OCI-LY7 (cell line): ENCODE measurements around the gene GSK3A. TPM values are rescaled to one million over a fixed set of nuclear protein-coding genes. Genes with fewer than 3 reads are reported as not detected.

Experiments used
- BruUV-seq: library from RNA; stranded (reverse); fragments of 400-500 nt; replicated peaks from 2 replicates; lab custom pipeline; 2021; lab: Mats Ljungman, UMichigan
- CTCF ChIA-PET: fragments of 300-600 bp; sonication (Branson Sonifier 250); formaldehyde crosslinking; loops from one replicate; lab custom pipeline; 2022; ENCODE audit warnings: antibody characterized with exemption; ENCODE audit not compliant: unreplicated experiment; lab: Charles Lee
- POLR2A ChIA-PET: fragments of 300-600 bp; sonication (Branson Sonifier 250); formaldehyde crosslinking; loops from one replicate; lab custom pipeline; 2022; ENCODE audit warnings: antibody characterized with exemption; lab: Charles Lee
- DNase-seq: peaks from one replicate; pipeline ENCODE4 v3.0.0-alpha.2; 2015; ENCODE audit warnings: low spot score
- H2AFZ ChIP-seq: fragments of 200-600 bp; sonication (generic), shearing (Covaris generic); 2 replicates; pipeline ENCODE4 v1.6.1; 2014; ENCODE audit warnings: mild to moderate bottlenecking, antibody characterized with exemption, low read length, moderate library complexity
- H3K27ac ChIP-seq: fragments of 200-600 bp; sonication (generic); 2 replicates; pipeline ENCODE4 v1.5.1; 2014; ENCODE audit warnings: mixed run types, low read depth, mild to moderate bottlenecking, moderate library complexity, low read length, inconsistent platforms; ENCODE audit not compliant: poor library complexity, severe bottlenecking
- H3K36me3 ChIP-seq: fragments of 200-600 bp; sonication (generic); 2 replicates; pipeline ENCODE4 v1.6.1; 2014; ENCODE audit warnings: mild to moderate bottlenecking, antibody characterized with exemption, low read length, moderate library complexity, mixed read lengths; ENCODE audit not compliant: insufficient read depth
- H3K4me1 ChIP-seq: fragments of 200-600 bp; sonication (generic); 2 replicates; pipeline ENCODE4 v1.5.1; 2014; ENCODE audit warnings: mild to moderate bottlenecking, low read length; ENCODE audit not compliant: insufficient read depth, poor library complexity, severe bottlenecking
- H3K4me2 ChIP-seq: fragments of 200-600 bp; sonication (generic); 2 replicates; pipeline ENCODE4 v1.6.1; 2014; ENCODE audit warnings: mild to moderate bottlenecking, low read length
- H3K4me3 ChIP-seq: fragments of 200-600 bp; sonication (generic); 2 replicates; pipeline ENCODE4 v1.5.1; 2014; ENCODE audit warnings: mild to moderate bottlenecking, low read depth, low read length; ENCODE audit not compliant: poor library complexity, severe bottlenecking
- H3K79me2 ChIP-seq: fragments of 200-600 bp; sonication (generic); 2 replicates; pipeline ENCODE4 v1.6.1; 2016; ENCODE audit warnings: low read depth, mild to moderate bottlenecking, low read length, moderate library complexity, mixed read lengths; ENCODE audit not compliant: insufficient read depth
- H3K9me2 ChIP-seq: fragments of 200-600 bp; sonication (generic); 2 replicates; pipeline ENCODE4 v1.6.1; 2016; ENCODE audit warnings: mild to moderate bottlenecking, low read length, mixed read lengths; ENCODE audit not compliant: insufficient read depth
- H3K9me3 ChIP-seq: fragments of 200-600 bp; sonication (generic); 2 replicates; pipeline ENCODE4 v1.6.1; 2014; ENCODE audit warnings: mild to moderate bottlenecking, mixed run types, low read length, mixed read lengths
- H4K20me1 ChIP-seq: fragments of 200-600 bp; sonication (generic); 2 replicates; pipeline ENCODE4 v1.6.1; 2014; ENCODE audit warnings: mild to moderate bottlenecking, antibody characterized with exemption, low read length, moderate library complexity, mixed read lengths; ENCODE audit not compliant: insufficient read depth
- CTCF ChIP-seq: fragments of 200-600 bp; sonication (generic); conservative IDR thresholded peaks from 2 replicates; pipeline ENCODE4 v1.5.1; 2014; ENCODE audit warnings: mild to moderate bottlenecking, antibody characterized with exemption, low read length, moderate library complexity, mixed read lengths
- EZH2phosphoT487 ChIP-seq: fragments of 200-600 bp; sonication (generic); IDR thresholded peaks from 2 replicates; pipeline ENCODE4 v1.6.1; 2018; ENCODE audit warnings: low read depth, borderline replicate concordance, mild to moderate bottlenecking, mixed run types, antibody characterized with exemption, low read length, moderate library complexity, mixed read lengths
- intact Hi-C: fragments of 100-400 bp; cut with micrococcal nuclease; formaldehyde crosslinking; loops from one replicate; pipeline ENCODE4 v1.10.0; 2022; ENCODE audit not compliant: unreplicated experiment
- total RNA-seq, 2 experiments: library from RNA; depleted of rRNA in 1 of 2; stranded (reverse); fragments of >200 nt in 1 of 2; shearing (Covaris generic) in 1 of 2; gene quantifications; 2 replicates each; pipeline ENCODE4 v1.2.3, GENCODE V29; 2014 to 2022

The GSK3A gene
- total RNA-seq, 2 experiments from 2014 or later: 20.9 to 29.2 TPM

- H3K4me2 ChIP-seq: no peak overlapping the region
- H3K4me1 ChIP-seq: peaks cover 23% of the 10 kb centered on the region
- ChIA-PET POLR2A (no interaction called here), CTCF (no interaction called here)
- H2AFZ ChIP-seq: no peak overlapping the region
- no peaks in the 10 kb centered on the region for H3K9me3 ChIP-seq
- no peaks in the 10 kb centered on the region for H3K9me2 ChIP-seq
- no peak overlapping the region for H3K27ac ChIP-seq
- TF ChIP-seq CTCF (no peak), EZH2phosphoT487 (no peak)
- intact Hi-C loops: no loop called here
- 0 out of 2 replicates have a peak, but pooled peaks cover 8% of the 10 kb centered on the region for H3K36me3 ChIP-seq
- BruUV-seq: no TSS peak
- no peak overlapping the region for H3K4me3 ChIP-seq
- H3K79me2 ChIP-seq: peaks cover 9% of the 10 kb centered on the region; the same call in 1 of the 2 replicates
- no peak for DNase-seq
- no peaks in the 10 kb centered on the region for H4K20me1 ChIP-seq
These were observed 30.6 kb upstream of the GSK3A start for GRCh38 chr19:42272989-42273406.

GRCh38 chr19:42272535-42272897, 30.1 kb upstream of the GSK3A start:
- H3K4me2 ChIP-seq: no peak overlapping the region
- CTCF ChIA-PET: no interaction called here
- H3K4me1 ChIP-seq: peaks cover 28% of the 10 kb centered on the region
- no TSS peak for BruUV-seq
- 0 out of 2 replicates have a peak, but pooled peaks cover 8% of the 10 kb centered on the region for H3K36me3 ChIP-seq
- H3K79me2 ChIP-seq: peaks cover 9% of the 10 kb centered on the region; the same call in 1 of the 2 replicates
- DNase-seq: no peak
- no peaks in the 10 kb centered on the region for H3K9me2 ChIP-seq
- TF ChIP-seq EZH2phosphoT487 (no peak), CTCF (no peak)
- no peaks in the 10 kb centered on the region for H3K9me3 ChIP-seq
- POLR2A ChIA-PET: no interaction called here
- no peaks in the 10 kb centered on the region for H4K20me1 ChIP-seq
- intact Hi-C loops: no loop called here
- H2AFZ ChIP-seq: no peak overlapping the region
- H3K4me3 ChIP-seq: no peak overlapping the region
- no peak overlapping the region for H3K27ac ChIP-seq

- TF ChIP-seq CTCF: no peak
- TF ChIP-seq EZH2phosphoT487: no peak
- no peak overlapping the region for H2AFZ ChIP-seq
- POLR2A ChIA-PET: interaction anchor here (1.6 to 2.1 kb wide), 2 partner anchors 7 to 28 kb away, joined by 6 to 11 read pairs; no protein-coding TSS in a partner anchor
- H4K20me1 ChIP-seq: no peaks in the 10 kb centered on the region
- CTCF ChIA-PET: no interaction called here
- H3K9me2 ChIP-seq: no peaks in the 10 kb centered on the region
- intact Hi-C loops: no loop called here
- H3K79me2 ChIP-seq: peaks cover 9% of the 10 kb centered on the region; the same call in 1 of the 2 replicates
- no peak for DNase-seq
- no peak overlapping the region for H3K4me2 ChIP-seq
- BruUV-seq: no TSS peak
- H3K4me3 ChIP-seq: no peak overlapping the region
- H3K9me3 ChIP-seq: no peaks in the 10 kb centered on the region
- 0 out of 2 replicates have a peak, but pooled peaks cover 8% of the 10 kb centered on the region for H3K36me3 ChIP-seq
- H3K4me1 ChIP-seq: peaks cover 32% of the 10 kb centered on the region
- no peak overlapping the region for H3K27ac ChIP-seq
These were observed 29.6 kb upstream of the GSK3A start for GRCh38 chr19:42271861-42272534.
